ENCODE data around the gene BABAM2.

DNA sequence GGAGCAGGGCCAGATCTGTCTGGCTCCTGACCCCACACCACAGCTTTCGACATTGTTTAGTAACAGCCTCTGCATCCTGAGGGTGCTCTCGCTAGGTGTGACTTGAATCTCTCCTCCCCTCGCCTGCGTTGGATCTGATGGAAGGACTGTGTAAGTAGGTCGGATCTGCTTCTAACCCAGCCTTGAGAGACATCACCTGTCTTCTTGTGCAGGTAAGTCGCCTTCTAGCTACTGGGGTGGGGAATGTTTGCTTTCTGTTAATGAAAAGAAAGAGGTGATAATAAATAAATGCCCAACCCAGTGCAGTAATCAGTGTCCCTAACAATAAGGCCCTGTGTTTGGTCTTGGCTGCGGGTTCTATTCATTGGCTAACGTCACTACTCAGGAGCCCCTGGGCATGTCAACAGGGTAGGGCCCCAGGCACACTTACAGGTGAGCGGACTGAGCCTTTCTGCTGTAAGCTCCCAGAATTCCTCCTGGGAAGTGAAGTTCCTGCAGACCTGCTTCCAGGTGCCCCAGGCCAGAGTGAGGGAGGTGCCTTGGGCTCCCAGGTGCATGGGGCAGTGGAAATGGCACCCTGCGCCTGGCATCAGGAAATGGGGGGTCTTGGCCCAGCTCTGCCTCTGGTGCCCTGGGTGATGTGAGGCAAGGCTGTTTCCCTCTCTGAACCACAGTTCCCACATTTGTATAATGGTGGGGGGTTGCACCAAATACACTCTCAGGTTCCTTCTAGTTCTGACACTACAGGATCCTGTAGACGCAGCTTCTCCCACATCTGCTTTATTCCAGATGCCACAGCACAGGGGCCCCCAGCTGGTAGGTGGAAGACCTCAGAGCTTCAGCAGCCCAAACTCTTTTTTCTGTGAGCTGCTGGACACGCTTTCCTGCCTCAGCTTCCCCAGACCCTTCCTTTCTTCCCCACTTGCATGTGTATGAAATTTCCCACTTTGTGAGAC is 491.0 kb downstream of the BABAM2 start:
- TF ChIP-seq EP300 (IDR thresholded peaks at IDR 0.05), result no peak
- TF ChIP-seq, protein P1, sequence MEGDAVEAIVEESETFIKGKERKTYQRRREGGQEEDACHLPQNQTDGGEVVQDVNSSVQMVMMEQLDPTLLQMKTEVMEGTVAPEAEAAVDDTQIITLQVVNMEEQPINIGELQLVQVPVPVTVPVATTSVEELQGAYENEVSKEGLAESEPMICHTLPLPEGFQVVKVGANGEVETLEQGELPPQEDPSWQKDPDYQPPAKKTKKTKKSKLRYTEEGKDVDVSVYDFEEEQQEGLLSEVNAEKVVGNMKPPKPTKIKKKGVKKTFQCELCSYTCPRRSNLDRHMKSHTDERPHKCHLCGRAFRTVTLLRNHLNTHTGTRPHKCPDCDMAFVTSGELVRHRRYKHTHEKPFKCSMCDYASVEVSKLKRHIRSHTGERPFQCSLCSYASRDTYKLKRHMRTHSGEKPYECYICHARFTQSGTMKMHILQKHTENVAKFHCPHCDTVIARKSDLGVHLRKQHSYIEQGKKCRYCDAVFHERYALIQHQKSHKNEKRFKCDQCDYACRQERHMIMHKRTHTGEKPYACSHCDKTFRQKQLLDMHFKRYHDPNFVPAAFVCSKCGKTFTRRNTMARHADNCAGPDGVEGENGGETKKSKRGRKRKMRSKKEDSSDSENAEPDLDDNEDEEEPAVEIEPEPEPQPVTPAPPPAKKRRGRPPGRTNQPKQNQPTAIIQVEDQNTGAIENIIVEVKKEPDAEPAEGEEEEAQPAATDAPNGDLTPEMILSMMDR (IDR thresholded peaks at IDR 0.05), result no peak
- TF ChIP-seq POLR2A (IDR thresholded peaks at IDR 0.05), result no peak

Measured in sigmoid colon (tissue), 4 donors.